Activated T-cell treated with anti-CD3 and anti-CD28 coated beads, Interleukin-2, amount 50 U/mL, for 24 hours (primary cell): Measurements from ENCODE around the gene HAAO.

Experiments
- DNase-seq: peaks from one replicate; pipeline ENCODE4 v3.0.0-alpha.2; 2020
- H3K27ac Mint-ChIP-seq: 2 replicates; pipeline ENCODE4 v1.8.0; 2020; ENCODE audit warnings: mild to moderate bottlenecking, mixed read lengths
- H3K27me3 Mint-ChIP-seq: 2 replicates; pipeline ENCODE4 v1.8.0; 2020; ENCODE audit warnings: mixed read lengths
- H3K36me3 Mint-ChIP-seq: 2 replicates; pipeline ENCODE4 v1.8.0; 2020; ENCODE audit warnings: low read depth, mixed read lengths
- H3K4me1 Mint-ChIP-seq: 2 replicates; pipeline ENCODE4 v1.8.0; 2020; ENCODE audit warnings: low read depth, mixed read lengths
- H3K4me3 Mint-ChIP-seq: 2 replicates; pipeline ENCODE4 v1.8.0; 2020; ENCODE audit warnings: mild to moderate bottlenecking, moderate library complexity, mixed read lengths
- H3K9me3 Mint-ChIP-seq: 2 replicates; pipeline ENCODE4 v1.8.0; 2020; ENCODE audit warnings: mixed read lengths

HAAO gene

GRCh38 chr2:42806786-42807185 lies 14.4 kb upstream of the HAAO start:
- DNase-seq: no peak
- Mint-ChIP-seq H3K4me1 (peaks cover 17% of the 10 kb centered on the region), H3K9me3 (no peaks in the 10 kb centered on the region), H3K27me3 (no peaks in the 10 kb centered on the region), H3K27ac (no peak overlapping the region), H3K4me3 (no peak overlapping the region), H3K36me3 (no peaks in the 10 kb centered on the region)

- Mint-ChIP-seq H3K4me1 (peaks cover 18% of the 10 kb centered on the region), H3K36me3 (no peaks in the 10 kb centered on the region), H3K4me3 (no peak overlapping the region), H3K27ac (no peak overlapping the region), H3K27me3 (no peaks in the 10 kb centered on the region), H3K9me3 (no peaks in the 10 kb centered on the region)
- no peak for DNase-seq
Measured at GRCh38 chr2:42804891-42805290, 12.5 kb upstream of the HAAO start.

- no peaks in the 10 kb centered on the region for H3K27me3 Mint-ChIP-seq
- no peak overlapping the region for H3K4me3 Mint-ChIP-seq
- peaks cover 17% of the 10 kb centered on the region for H3K4me1 Mint-ChIP-seq
- DNase-seq: no peak
- no peaks in the 10 kb centered on the region for H3K36me3 Mint-ChIP-seq
- no peaks in the 10 kb centered on the region for H3K9me3 Mint-ChIP-seq
- no peak overlapping the region for H3K27ac Mint-ChIP-seq
Measured at GRCh38 chr2:42804338-42804737, 12.0 kb upstream of the HAAO start.

- no peak for DNase-seq
- H3K4me1 Mint-ChIP-seq: peaks cover 17% of the 10 kb centered on the region
- H3K4me3 Mint-ChIP-seq: no peak overlapping the region
- no peak overlapping the region for H3K27ac Mint-ChIP-seq
- H3K9me3 Mint-ChIP-seq: no peaks in the 10 kb centered on the region
- no peaks in the 10 kb centered on the region for H3K27me3 Mint-ChIP-seq
- H3K36me3 Mint-ChIP-seq: no peaks in the 10 kb centered on the region
Measured at GRCh38 chr2:42802150-42802549, 9.8 kb upstream of the HAAO start.

GRCh38 chr2:42801381-42801780 lies 9.0 kb upstream of the HAAO start:
- Mint-ChIP-seq H3K4me3 (no peak overlapping the region), H3K4me1 (peaks cover 23% of the 10 kb centered on the region), H3K36me3 (no peaks in the 10 kb centered on the region), H3K27ac (no peak overlapping the region), H3K9me3 (no peaks in the 10 kb centered on the region), H3K27me3 (no peaks in the 10 kb centered on the region)
- DNase-seq: no peak

- Mint-ChIP-seq H3K36me3 (no peaks in the 10 kb centered on the region), H3K27me3 (no peaks in the 10 kb centered on the region), H3K9me3 (no peaks in the 10 kb centered on the region), H3K27ac (no peak overlapping the region), H3K4me1 (peaks cover 27% of the 10 kb centered on the region), H3K4me3 (no peak overlapping the region)
- no peak for DNase-seq
Measured at GRCh38 chr2:42800981-42801380, 8.6 kb upstream of the HAAO start.

GRCh38 chr2:42800461-42800962 lies 8.1 kb upstream of the HAAO start:
- Mint-ChIP-seq H3K4me3 (no peak overlapping the region), H3K27ac (no peak overlapping the region), H3K9me3 (no peaks in the 10 kb centered on the region), H3K36me3 (no peaks in the 10 kb centered on the region), H3K4me1 (peaks cover 32% of the 10 kb centered on the region), H3K27me3 (no peaks in the 10 kb centered on the region)
- no peak for DNase-seq

GRCh38 chr2:42799881-42800280 lies 7.5 kb upstream of the HAAO start:
- no peak overlapping the region for H3K27ac Mint-ChIP-seq
- H3K4me1 Mint-ChIP-seq: peaks cover 37% of the 10 kb centered on the region
- H3K9me3 Mint-ChIP-seq: no peaks in the 10 kb centered on the region
- peaks cover 1% of the 10 kb centered on the region for H3K27me3 Mint-ChIP-seq
- no peak for DNase-seq
- H3K36me3 Mint-ChIP-seq: no peaks in the 10 kb centered on the region
- no peak overlapping the region for H3K4me3 Mint-ChIP-seq

- H3K9me3 Mint-ChIP-seq: no peaks in the 10 kb centered on the region
- no peak overlapping the region for H3K4me3 Mint-ChIP-seq
- H3K27ac Mint-ChIP-seq: peak overlapping the region; percentile 45
- peaks cover 57% of the 10 kb centered on the region for H3K4me1 Mint-ChIP-seq
- no peaks in the 10 kb centered on the region for H3K36me3 Mint-ChIP-seq
- DNase-seq: no peak
- H3K27me3 Mint-ChIP-seq: peaks cover 19% of the 10 kb centered on the region
Measured at GRCh38 chr2:42797281-42797680, 4.9 kb upstream of the HAAO start.

GRCh38 chr2:42796427-42797248 lies 4.3 kb upstream of the HAAO start:
- no peaks in the 10 kb centered on the region for H3K9me3 Mint-ChIP-seq
- no peak for DNase-seq
- H3K27ac Mint-ChIP-seq: peak overlapping the region; percentile 78
- no peaks in the 10 kb centered on the region for H3K36me3 Mint-ChIP-seq
- H3K27me3 Mint-ChIP-seq: peaks cover 24% of the 10 kb centered on the region
- H3K4me1 Mint-ChIP-seq: peaks cover 63% of the 10 kb centered on the region
- peak overlapping the region; percentile 21 for H3K4me3 Mint-ChIP-seq

GRCh38 chr2:42795841-42796301 lies 3.5 kb upstream of the HAAO start:
- H3K9me3 Mint-ChIP-seq: no peaks in the 10 kb centered on the region
- peaks cover 32% of the 10 kb centered on the region for H3K27me3 Mint-ChIP-seq
- peaks cover 65% of the 10 kb centered on the region for H3K4me1 Mint-ChIP-seq
- no peaks in the 10 kb centered on the region for H3K36me3 Mint-ChIP-seq
- no peak overlapping the region for H3K4me3 Mint-ChIP-seq
- no peak for DNase-seq
- peak overlapping the region; percentile 28 for H3K27ac Mint-ChIP-seq

GRCh38 chr2:42795275-42795674 lies 2.9 kb upstream of the HAAO start:
- Mint-ChIP-seq H3K4me1 (peaks cover 59% of the 10 kb centered on the region), H3K27ac (no peak overlapping the region), H3K9me3 (no peaks in the 10 kb centered on the region), H3K4me3 (no peak overlapping the region), H3K36me3 (no peaks in the 10 kb centered on the region), H3K27me3 (peaks cover 38% of the 10 kb centered on the region)
- DNase-seq: no peak

- peaks cover 55% of the 10 kb centered on the region for H3K4me1 Mint-ChIP-seq
- no peak for DNase-seq
- H3K27ac Mint-ChIP-seq: no peak overlapping the region
- H3K36me3 Mint-ChIP-seq: no peaks in the 10 kb centered on the region
- H3K4me3 Mint-ChIP-seq: no peak overlapping the region
- H3K27me3 Mint-ChIP-seq: peaks cover 45% of the 10 kb centered on the region
- H3K9me3 Mint-ChIP-seq: no peaks in the 10 kb centered on the region
Measured at GRCh38 chr2:42794271-42795046, 2.1 kb upstream of the HAAO start.

- Mint-ChIP-seq H3K36me3 (no peaks in the 10 kb centered on the region), H3K4me1 (peaks cover 55% of the 10 kb centered on the region), H3K27ac (peak overlapping the region; percentile 73), H3K9me3 (no peaks in the 10 kb centered on the region), H3K4me3 (peak overlapping the region; percentile 59), H3K27me3 (peaks cover 49% of the 10 kb centered on the region)
- no peak for DNase-seq
Measured at GRCh38 chr2:42793334-42794270, 1.2 kb upstream of the HAAO start.
